HPDE6-E6E7 (cell line): ENCODE results near the gene DCD.

ENCODE experiments used
- DNase-seq: peaks from one replicate; pipeline ENCODE4 v3.0.0; 2011; ENCODE audit warnings: missing footprints; ENCODE audit errors: extremely low spot score

The DCD gene

DNA sequence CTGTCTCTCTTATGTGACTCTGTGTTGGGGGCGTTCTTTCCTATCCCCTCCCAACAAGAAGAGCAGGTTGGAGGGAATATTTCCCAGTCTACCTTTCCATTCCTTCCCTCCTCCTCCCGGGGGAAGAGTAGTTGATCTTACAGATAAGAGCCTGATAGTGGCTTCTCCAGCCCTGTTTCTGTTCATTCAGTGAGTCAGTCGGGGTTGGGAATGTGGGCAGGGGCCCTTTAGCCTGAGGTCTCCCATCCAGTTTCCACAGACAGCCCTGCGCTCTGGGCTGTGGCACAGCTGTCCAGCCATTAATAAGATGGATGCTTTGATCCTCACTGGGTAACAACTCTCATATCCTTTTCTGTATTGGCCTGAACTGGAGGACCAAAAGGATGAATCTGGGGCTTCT, 41.6 kb downstream of the DCD start:
- DNase-seq: no peak

DNA sequence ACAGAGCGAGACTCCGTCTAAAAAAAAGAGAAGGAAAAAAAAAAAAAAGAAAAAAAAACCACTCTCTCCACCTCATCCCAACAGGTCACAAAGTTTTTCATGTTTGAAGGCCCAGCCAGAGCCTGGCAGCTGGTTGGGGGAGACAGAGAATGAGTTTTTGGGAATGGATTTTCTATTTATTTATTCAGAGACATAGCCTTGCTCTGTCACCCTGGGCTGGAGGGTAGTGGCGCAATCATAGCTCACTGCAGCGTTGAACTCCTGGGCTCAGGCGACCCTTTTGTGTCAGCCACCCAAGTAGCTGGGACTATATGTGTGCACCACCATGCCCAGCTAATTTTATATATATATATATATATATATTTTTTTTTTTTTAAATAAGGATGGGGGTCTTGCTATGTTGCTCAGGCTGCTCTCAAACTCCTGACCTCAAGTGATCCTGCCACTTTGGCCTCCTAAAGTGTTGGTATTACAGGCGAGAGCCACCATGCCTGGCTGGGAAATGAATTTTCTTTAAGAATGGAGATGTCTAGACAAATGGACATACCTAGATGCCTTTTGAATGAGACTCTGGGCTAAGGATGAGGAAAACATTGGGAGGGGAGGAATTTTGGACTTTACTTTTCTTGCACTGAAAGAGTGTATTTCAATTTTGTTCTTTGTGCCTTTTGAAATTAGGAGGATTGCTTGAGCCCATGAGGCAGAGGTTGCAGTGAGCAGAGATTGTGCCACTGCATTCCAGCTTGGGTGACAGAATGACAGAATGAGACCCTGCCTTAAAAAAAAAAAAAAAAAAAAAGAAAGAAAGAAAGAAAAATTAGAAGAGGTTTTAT, 42.8 kb downstream of the DCD start:
- DNase-seq: no peak

DNA sequence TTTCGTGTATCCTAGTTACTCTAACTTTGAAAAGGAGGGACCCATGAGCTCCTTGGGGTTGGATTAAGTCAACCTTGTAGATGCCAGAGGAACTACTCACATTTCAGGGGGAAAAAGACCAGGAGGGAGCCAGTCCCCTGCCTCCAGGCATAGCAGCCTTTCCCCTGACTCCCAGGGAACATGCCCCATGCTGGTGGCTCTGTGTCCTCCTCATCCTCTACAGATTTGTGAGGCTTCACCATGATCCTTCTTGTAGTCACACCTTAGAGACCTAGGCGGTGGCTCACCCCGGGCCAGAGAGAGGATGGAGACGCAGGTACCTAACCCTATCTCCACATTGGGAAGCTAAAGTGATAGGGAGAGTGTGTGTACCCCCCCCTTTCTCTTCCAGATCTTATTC, 43.7 kb downstream of the DCD start:
- no peak for DNase-seq

DNA sequence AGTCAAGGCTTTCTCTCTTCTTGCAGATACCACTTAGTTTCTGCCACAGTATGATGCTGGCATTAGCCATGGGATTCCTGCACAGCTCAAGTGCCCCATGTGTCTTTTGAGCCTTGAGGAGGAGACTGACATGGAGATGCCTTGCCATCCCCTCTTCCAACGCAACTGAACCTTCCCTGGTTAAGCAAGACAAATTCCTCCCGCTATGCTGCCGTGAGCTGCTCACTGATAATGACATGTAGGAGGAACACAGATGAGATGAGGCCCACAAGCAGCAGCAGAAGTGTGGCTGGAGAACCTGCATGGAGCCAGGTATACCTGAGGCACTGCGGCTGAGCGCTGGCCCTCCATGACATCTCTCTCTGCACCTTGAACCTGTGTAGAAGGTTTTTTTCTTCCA, 44.3 kb downstream of the DCD start:
- no peak for DNase-seq

DNA sequence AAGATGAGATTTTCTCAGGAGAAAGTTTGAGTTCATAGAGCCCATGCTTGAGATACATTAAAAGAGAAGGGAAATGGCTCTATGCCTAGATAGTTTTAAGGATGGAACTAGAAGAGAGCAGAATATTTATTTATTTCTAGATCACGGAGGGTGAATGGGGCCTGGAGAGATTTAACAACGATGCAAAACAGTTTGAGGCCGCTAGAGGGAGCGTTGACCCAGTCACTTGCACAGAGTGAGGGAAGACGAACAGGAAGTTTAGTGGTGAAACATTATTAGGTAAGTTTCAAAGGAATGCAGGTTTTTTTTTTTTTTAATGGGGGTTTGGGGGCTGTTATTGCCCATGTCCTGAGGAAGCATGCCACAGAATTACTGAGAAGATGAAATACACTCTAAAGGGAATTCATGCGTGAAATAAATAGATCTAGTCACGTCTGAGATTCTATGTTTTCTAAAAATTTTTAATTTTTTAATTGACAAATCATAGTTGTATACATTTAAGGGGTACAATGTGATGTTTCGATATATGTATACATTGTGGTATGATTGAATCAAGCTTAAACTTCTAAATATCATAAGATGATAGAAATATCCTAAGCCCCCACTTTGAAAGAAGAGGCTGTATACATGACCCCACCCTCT, 44.9 kb downstream of the DCD start:
- DNase-seq: peak; percentile 51

DNA sequence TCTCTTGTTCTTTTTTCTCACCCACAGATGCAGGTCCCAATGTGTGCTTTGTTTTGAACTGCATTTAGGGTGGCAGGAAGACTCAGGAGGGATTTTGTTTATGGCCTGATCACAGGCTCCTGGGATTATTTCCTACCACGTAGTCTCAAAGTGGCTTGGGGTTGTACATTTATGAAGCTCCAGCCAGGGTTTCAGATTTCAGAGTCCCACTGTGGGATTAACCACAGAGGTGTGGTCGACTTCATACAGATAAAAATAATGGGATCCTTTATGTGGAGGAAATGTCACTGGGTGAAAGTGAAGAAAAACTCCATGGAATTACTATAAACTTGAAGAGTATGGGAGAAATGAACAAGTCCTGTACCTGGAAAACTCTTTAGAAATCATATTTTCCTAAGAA, 45.5 kb downstream of the DCD start:
- DNase-seq: no peak

DNA sequence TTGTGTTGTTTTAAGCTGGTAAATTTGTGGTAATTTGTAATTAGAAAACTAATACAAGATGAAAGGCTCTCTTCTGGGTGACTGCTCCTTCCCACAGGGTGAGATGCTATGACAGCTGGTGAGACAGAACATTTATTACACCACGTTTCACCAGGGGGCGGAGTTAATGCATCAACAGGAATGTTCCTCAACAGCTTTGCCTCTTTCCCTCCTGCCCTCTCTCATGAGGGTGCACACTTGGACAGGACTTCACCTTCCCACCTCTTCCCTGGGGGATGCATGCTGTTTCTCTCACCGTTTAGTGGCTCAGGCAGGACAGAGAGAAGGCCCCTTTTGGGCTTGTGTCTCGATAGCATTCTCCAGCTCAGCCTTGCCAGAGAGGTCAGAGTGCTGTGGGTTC, 46.3 kb downstream of the DCD start:
- no peak for DNase-seq

DNA sequence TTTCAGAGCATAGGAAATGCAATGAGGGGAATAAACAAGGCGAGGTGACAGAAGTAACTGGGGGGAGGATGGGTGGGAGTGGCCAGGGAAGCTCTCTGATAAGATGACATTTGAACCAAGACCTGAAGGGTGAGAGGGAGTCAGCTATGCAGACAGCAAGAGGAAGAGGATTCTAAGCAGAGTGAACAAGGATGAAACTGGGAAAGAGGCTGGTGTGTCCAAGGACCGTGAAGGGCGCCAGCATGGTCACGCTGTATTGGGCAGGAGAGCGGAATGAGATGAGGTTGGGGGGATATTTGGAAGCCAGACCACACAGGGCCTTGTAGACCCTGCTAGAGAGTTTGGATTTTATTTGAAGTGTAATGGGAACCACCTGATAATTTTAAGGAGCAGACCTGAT, 49.2 kb downstream of the DCD start:
- DNase-seq: no peak

DNA sequence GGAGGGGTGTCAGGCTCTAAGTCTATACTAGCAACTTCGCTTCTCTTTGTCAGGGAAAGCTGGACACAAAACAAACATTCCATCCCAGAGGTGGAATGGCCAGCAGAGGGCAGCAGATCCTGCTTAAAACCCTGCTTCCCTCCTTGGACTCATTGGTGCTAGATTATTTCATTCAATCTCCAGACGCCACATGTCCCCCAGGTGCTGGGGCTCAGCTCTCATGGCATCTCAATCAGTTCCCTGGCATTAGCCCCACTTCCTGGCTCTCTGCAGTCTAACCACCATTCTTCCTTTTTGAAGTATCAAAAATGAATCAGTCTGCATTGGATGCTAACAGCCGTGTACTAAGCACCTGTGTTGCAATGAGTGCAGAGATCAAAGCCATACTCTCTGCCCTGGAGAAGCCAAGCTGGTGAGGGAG, 51.6 kb downstream of the DCD start:
- DNase-seq: peak; percentile 21

DNA sequence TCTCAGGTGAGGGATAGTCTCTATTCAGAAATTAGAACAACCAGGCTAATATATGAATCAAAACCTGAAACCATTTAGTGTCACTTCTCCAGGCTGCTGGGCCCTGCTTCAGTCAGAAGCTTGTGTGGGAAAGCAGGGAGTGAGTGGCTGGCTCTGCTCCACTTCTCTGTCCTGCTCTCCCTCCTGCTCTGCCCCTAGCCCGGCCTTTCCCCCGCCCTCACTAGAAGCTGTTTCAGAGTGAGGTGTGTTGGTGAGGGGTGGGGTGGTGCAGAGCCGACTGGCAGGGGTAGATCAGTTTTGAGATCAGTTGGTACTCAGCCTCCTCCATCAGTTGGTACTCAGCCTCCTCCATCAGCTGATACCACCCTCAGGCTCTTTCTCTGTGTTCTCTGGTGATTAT, 52.7 kb downstream of the DCD start:
- DNase-seq: no peak
